Trophoblast cell (in vitro differentiated cells and primary cell): ENCODE results near the gene BATF.

Experiments used
- DNase-seq, 2 donors: peaks; one replicate each; pipeline ENCODE4 v3.0.0-alpha.2; 2016
- H2AFZ ChIP-seq: 2 replicates; pipeline ENCODE4 v1.6.1; 2013; ENCODE audit warnings: low read length, moderate library complexity, mild to moderate bottlenecking; ENCODE audit not compliant: insufficient read depth, poor library complexity
- H2AK5ac ChIP-seq: 2 replicates; pipeline ENCODE4 v1.6.1; 2013; ENCODE audit warnings: mild to moderate bottlenecking, low read length
- H2BK120ac ChIP-seq: 2 replicates; pipeline ENCODE4 v1.6.1; 2013; ENCODE audit warnings: low read length, mild to moderate bottlenecking, moderate library complexity; ENCODE audit not compliant: insufficient read depth, poor library complexity
- H2BK12ac ChIP-seq: 2 replicates; pipeline ENCODE4 v1.6.1; 2013; ENCODE audit warnings: mild to moderate bottlenecking, low read length, moderate library complexity
- H2BK5ac ChIP-seq: 2 replicates; pipeline ENCODE4 v1.6.1; 2013; ENCODE audit warnings: low read length, low read depth, moderate library complexity, mild to moderate bottlenecking; ENCODE audit not compliant: poor library complexity
- H3K14ac ChIP-seq: 2 replicates; pipeline ENCODE4 v1.6.1; 2013; ENCODE audit warnings: mild to moderate bottlenecking, low read length
- H3K18ac ChIP-seq: 2 replicates; pipeline ENCODE4 v1.6.1; 2013; ENCODE audit warnings: mild to moderate bottlenecking, low read length
- H3K23ac ChIP-seq: 2 replicates; pipeline ENCODE4 v1.6.1; 2013; ENCODE audit warnings: low read length
- H3K27ac ChIP-seq: 2 replicates; pipeline ENCODE4 v1.5.1; 2013; ENCODE audit warnings: low read depth, mild to moderate bottlenecking, inconsistent platforms, low read length, moderate library complexity
- H3K27me3 ChIP-seq: 2 replicates; pipeline ENCODE4 v1.6.1; 2013; ENCODE audit warnings: inconsistent platforms, mild to moderate bottlenecking, low read length, moderate library complexity; ENCODE audit not compliant: insufficient read depth
- H3K36me3 ChIP-seq, 2 experiments: 1 replicate in 1 of 2; 2 replicates in 1 of 2; pipeline ENCODE4 v1.6.1; 2013; ENCODE audit warnings: low read length in 2 of 2, mild to moderate bottlenecking in 2 of 2, moderate library complexity in 1 of 2; ENCODE audit not compliant: insufficient read depth in 2 of 2, control insufficient read depth in 1 of 2
- H3K4ac ChIP-seq: 2 replicates; pipeline ENCODE4 v1.6.1; 2013; ENCODE audit warnings: low read depth, mild to moderate bottlenecking, low read length, moderate library complexity
- H3K4me1 ChIP-seq, 2 experiments: 1 replicate in 1 of 2; 2 replicates in 1 of 2; pipeline ENCODE4 v1.6.1; 2013; ENCODE audit warnings: low read length in 2 of 2, mild to moderate bottlenecking in 2 of 2, moderate library complexity in 1 of 2; ENCODE audit not compliant: insufficient read depth in 2 of 2, control insufficient read depth in 1 of 2
- H3K4me2 ChIP-seq: 2 replicates; pipeline ENCODE4 v1.6.1; 2013; ENCODE audit warnings: inconsistent platforms, mild to moderate bottlenecking, low read length, moderate library complexity
- H3K4me3 ChIP-seq: 2 replicates; pipeline ENCODE4 v1.5.1; 2013; ENCODE audit warnings: mild to moderate bottlenecking, low read depth, low read length, inconsistent platforms
- H3K79me1 ChIP-seq: one replicate; pipeline ENCODE4 v1.6.1; 2013; ENCODE audit warnings: low read length
- H3K79me2 ChIP-seq: 2 replicates; pipeline ENCODE4 v1.6.1; 2013; ENCODE audit warnings: low read length, mild to moderate bottlenecking; ENCODE audit not compliant: control insufficient read depth, insufficient read depth, poor library complexity
- H3K9ac ChIP-seq: 2 replicates; pipeline ENCODE4 v1.6.1; 2013; ENCODE audit warnings: mild to moderate bottlenecking, low read length
- H3K9me3 ChIP-seq: 2 replicates; pipeline ENCODE4 v1.6.1; 2013; ENCODE audit warnings: low read depth, mild to moderate bottlenecking, control low read depth, inconsistent platforms, low read length; ENCODE audit not compliant: insufficient read depth
- H4K12ac ChIP-seq: 2 replicates; pipeline ENCODE4 v1.6.1; 2013; ENCODE audit warnings: low read depth, mild to moderate bottlenecking, low read length, moderate library complexity
- H4K8ac ChIP-seq: 2 replicates; pipeline ENCODE4 v1.6.1; 2013; ENCODE audit warnings: low read depth, mild to moderate bottlenecking, low read length, moderate library complexity
- H4K91ac ChIP-seq: one replicate; pipeline ENCODE4 v1.6.1; 2013; ENCODE audit warnings: low read depth, mild to moderate bottlenecking, low read length, moderate library complexity
- WGBS: extraction: QIAGEN DNeasy Blood & Tissue Kit; methylation state at CpG from one replicate; pipeline ENCODE4 v1.1.7; 2013; ENCODE audit warnings: missing lambda C conversion rate; ENCODE audit not compliant: insufficient read length, insufficient coverage; ENCODE audit errors: extremely low coverage; 5-methylcytosine and 5-hydroxymethylcytosine counted together

BATF gene

DNA sequence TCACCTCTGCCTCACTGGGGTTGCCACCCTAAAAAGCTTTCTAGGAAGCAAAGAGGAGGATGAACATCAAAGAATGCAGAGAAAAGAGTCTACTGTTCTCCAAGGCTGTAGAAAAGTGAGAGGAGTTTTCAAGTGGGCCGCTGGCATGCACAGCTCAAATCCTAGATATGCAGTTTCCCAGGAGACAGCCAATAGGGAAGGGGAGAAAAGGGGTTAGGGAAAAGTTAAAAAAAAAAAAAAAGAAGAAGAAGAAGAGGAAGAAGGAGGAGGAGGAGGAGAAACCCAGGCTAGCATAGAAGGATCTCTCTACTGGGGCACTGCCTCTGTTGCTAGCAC lies 682 bp downstream of the BATF start:
- no peaks in the 10 kb centered on the region for H3K36me3 ChIP-seq
- H3K4ac ChIP-seq = no peak overlapping the region
- H3K18ac ChIP-seq = no peak overlapping the region
- H2BK12ac ChIP-seq = no peak overlapping the region
- no peaks in the 10 kb centered on the region for H3K27me3 ChIP-seq
- no peak overlapping the region for H2AFZ ChIP-seq
- no peak overlapping the region for H3K9ac ChIP-seq
- H2BK5ac ChIP-seq = no peak overlapping the region
- peaks cover 17 to 18% of the 10 kb centered on the region in 2 experiments for H3K4me1 ChIP-seq
- no peak overlapping the region for H4K8ac ChIP-seq
- no peak overlapping the region for H3K4me3 ChIP-seq
- H3K79me2 ChIP-seq = peaks cover 5% of the 10 kb centered on the region
- no peak overlapping the region for H3K23ac ChIP-seq
- H2BK120ac ChIP-seq = no peak overlapping the region
- no peak for DNase-seq
- no peaks in the 10 kb centered on the region for H3K9me3 ChIP-seq
- H3K27ac ChIP-seq = peak overlapping the region; percentile 58
- no peak overlapping the region for H3K14ac ChIP-seq
- peak overlapping the region; percentile 89 for H4K91ac ChIP-seq
- H3K4me2 ChIP-seq = no peak overlapping the region
- H4K12ac ChIP-seq = no peak overlapping the region
- H2AK5ac ChIP-seq = no peak overlapping the region
- peaks cover 14% of the 10 kb centered on the region for H3K79me1 ChIP-seq
- no CpG with 5 or more reads among the region's 1 CpG for WGBS

DNA sequence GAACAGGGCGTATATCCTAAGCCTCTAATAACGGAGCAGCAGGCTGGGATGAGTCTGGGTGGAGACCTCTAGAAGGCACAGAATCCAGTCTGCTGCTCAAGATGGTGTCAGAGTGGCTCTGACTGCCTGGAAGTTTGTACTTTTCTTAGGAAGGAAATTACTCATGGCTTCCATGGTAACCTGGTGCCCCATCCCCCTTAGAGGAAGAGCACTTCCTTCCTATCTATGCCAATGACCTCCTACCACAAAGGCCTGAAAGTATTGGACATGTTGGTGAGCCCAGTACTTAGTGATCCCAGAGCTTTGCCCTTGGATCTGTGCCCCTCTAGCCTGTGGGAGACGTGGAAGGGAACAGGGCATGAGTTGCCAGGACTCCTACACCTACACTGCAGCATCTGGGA lies 1.5 kb downstream of the BATF start:
- H3K14ac ChIP-seq = no peak overlapping the region
- no peak overlapping the region for H2BK5ac ChIP-seq
- H3K4ac ChIP-seq = no peak overlapping the region
- WGBS = no CpG with 5 or more reads among the region's 3 CpGs
- no peak overlapping the region for H2BK12ac ChIP-seq
- no peak overlapping the region for H3K9ac ChIP-seq
- DNase-seq = no peak
- H3K79me1 ChIP-seq = peaks cover 14% of the 10 kb centered on the region
- H3K79me2 ChIP-seq = peaks cover 5% of the 10 kb centered on the region
- H2AK5ac ChIP-seq = no peak overlapping the region
- H3K4me3 ChIP-seq = no peak overlapping the region
- H3K18ac ChIP-seq = no peak overlapping the region
- no peaks in the 10 kb centered on the region for H3K9me3 ChIP-seq
- H3K27ac ChIP-seq = no peak overlapping the region
- H3K36me3 ChIP-seq = no peaks in the 10 kb centered on the region
- H3K4me2 ChIP-seq = no peak overlapping the region
- H3K27me3 ChIP-seq = no peaks in the 10 kb centered on the region
- no peak overlapping the region for H4K12ac ChIP-seq
- H3K23ac ChIP-seq = no peak overlapping the region
- no peak overlapping the region for H4K91ac ChIP-seq
- H2AFZ ChIP-seq = no peak overlapping the region
- H2BK120ac ChIP-seq = no peak overlapping the region
- H3K4me1 ChIP-seq = peaks cover 17 to 18% of the 10 kb centered on the region in 2 experiments
- H4K8ac ChIP-seq = no peak overlapping the region

DNA sequence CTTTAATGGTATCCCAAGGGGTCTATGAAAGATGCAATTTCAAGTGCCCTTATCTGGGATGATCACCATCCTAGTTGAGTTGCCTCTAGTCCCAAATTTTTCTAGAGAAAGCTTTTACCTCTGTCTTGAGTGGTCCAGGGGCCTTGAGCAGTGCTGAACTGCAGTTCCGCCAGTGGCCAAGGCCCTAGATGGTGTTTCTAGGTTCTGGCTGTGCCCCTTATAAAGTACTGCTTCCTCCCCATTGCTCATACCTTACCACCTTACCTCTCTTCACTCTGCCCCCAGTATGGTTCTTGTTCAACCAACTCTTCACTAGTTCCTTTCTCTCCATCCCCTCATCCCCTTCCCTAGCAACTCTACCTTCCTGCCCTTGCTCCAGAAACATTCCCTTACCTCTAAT lies 3.7 kb downstream of the BATF start:
- Histone ChIP-seq H2BK12ac (no peak overlapping the region), H3K23ac (no peak overlapping the region), H3K27ac (no peak overlapping the region), H2AK5ac (no peak overlapping the region), H3K9ac (no peak overlapping the region), H3K14ac (no peak overlapping the region), H2BK5ac (no peak overlapping the region), H3K4me1 (peaks cover 12% of the 10 kb centered on the region in 2 experiments), H3K36me3 (no peaks in the 10 kb centered on the region), H4K91ac (no peak overlapping the region), H3K79me1 (peaks cover 8% of the 10 kb centered on the region), H2BK120ac (no peak overlapping the region), H4K8ac (no peak overlapping the region), H4K12ac (no peak overlapping the region), H3K79me2 (peaks cover 3% of the 10 kb centered on the region), H3K4me3 (no peak overlapping the region), H3K27me3 (no peaks in the 10 kb centered on the region), H3K9me3 (no peaks in the 10 kb centered on the region), H2AFZ (no peak overlapping the region), H3K4me2 (no peak overlapping the region), H3K4ac (no peak overlapping the region), H3K18ac (no peak overlapping the region)
- no peak for DNase-seq
- WGBS = no CpG with 5 or more reads among the region's 1 CpG

GRCh38 chr14:75527449-75528163 lies 5.3 kb downstream of the BATF start:
- Histone ChIP-seq H3K9me3 (no peaks in the 10 kb centered on the region), H3K14ac (no peak overlapping the region), H4K12ac (no peak overlapping the region), H2AFZ (no peak overlapping the region), H3K9ac (no peak overlapping the region), H2BK5ac (no peak overlapping the region), H3K79me1 (no peaks in the 10 kb centered on the region), H3K27ac (no peak overlapping the region), H3K4me2 (no peak overlapping the region), H3K4me3 (no peak overlapping the region), H3K4me1 (peaks cover under 1 to 1% of the 10 kb centered on the region in 2 experiments), H2AK5ac (no peak overlapping the region), H4K8ac (no peak overlapping the region), H4K91ac (no peak overlapping the region), H3K4ac (no peak overlapping the region), H2BK120ac (no peak overlapping the region), H3K18ac (no peak overlapping the region), H3K79me2 (no peaks in the 10 kb centered on the region), H3K23ac (no peak overlapping the region), H2BK12ac (no peak overlapping the region), H3K27me3 (no peaks in the 10 kb centered on the region), H3K36me3 (no peaks in the 10 kb centered on the region)
- no peak for DNase-seq
- no CpG with 5 or more reads among the region's 8 CpGs for WGBS
